Thymus (tissue), 11 donors: ENCODE measurements around the gene RHOC. TPM values are rescaled to one million over a fixed set of nuclear protein-coding genes. Genes with fewer than 3 reads are reported as not detected.

Source experiments
- DNase-seq, 9 donors: peaks; one replicate each; pipeline ENCODE4 v3.0.0-alpha.2; 2013; ENCODE audit warnings: low spot score in 9 of 9, low read depth in 6 of 9, missing footprints in 1 of 9
- H3K27ac ChIP-seq, 2 donors: one replicate each; pipeline ENCODE4 v1.5.1; 2013; ENCODE audit warnings: control low read depth in 1 of 2, low read depth in 1 of 2, low read length in 1 of 2, mild to moderate bottlenecking in 1 of 2, moderate library complexity in 1 of 2
- H3K27me3 ChIP-seq, 2 donors: one replicate each; pipeline ENCODE4 v1.5.1; 2013; ENCODE audit warnings: low read length in 1 of 2; ENCODE audit not compliant: control insufficient read depth in 2 of 2, insufficient read depth in 1 of 2
- H3K36me3 ChIP-seq, 2 donors: one replicate each; pipeline ENCODE4 v1.5.1; 2013; ENCODE audit warnings: low read length in 1 of 2, mild to moderate bottlenecking in 1 of 2, moderate library complexity in 1 of 2; ENCODE audit not compliant: control insufficient read depth in 2 of 2, insufficient read depth in 2 of 2
- H3K4me1 ChIP-seq, 2 donors: one replicate each; pipeline ENCODE4 v1.5.1; 2013; ENCODE audit warnings: low read length in 2 of 2; ENCODE audit not compliant: control insufficient read depth in 2 of 2, insufficient read depth in 2 of 2
- H3K4me3 ChIP-seq, 2 donors: one replicate each; pipeline ENCODE4 v1.5.1; 2013; ENCODE audit warnings: low read length in 2 of 2, control low read depth in 1 of 2, mild to moderate bottlenecking in 1 of 2
- H3K9me3 ChIP-seq, 2 donors: one replicate each; pipeline ENCODE4 v1.5.1; 2013; ENCODE audit warnings: low read length in 1 of 2, mild to moderate bottlenecking in 1 of 2; ENCODE audit not compliant: control insufficient read depth in 2 of 2, insufficient read depth in 1 of 2
- WGBS: extraction: QIAGEN DNeasy Blood & Tissue Kit; methylation state at CpG from one replicate; pipeline ENCODE4 v1.1.7; 2013; 5-methylcytosine and 5-hydroxymethylcytosine counted together
- polyA plus RNA-seq: library from polyadenylated mRNA; stranded (reverse); fragments of 200-250 nt; gene quantifications from one replicate; pipeline ENCODE4 v1.2.3, GENCODE V29; 2013
- total RNA-seq: library from RNA; stranded (reverse); fragments of 120-200 nt; gene quantifications from one replicate; pipeline ENCODE4 v1.2.4, GENCODE V29; 2013
- donor health status: healthy.

The RHOC gene
- total and polyA plus RNA-seq, 2 donors: 78.2 to 227 TPM

DNA sequence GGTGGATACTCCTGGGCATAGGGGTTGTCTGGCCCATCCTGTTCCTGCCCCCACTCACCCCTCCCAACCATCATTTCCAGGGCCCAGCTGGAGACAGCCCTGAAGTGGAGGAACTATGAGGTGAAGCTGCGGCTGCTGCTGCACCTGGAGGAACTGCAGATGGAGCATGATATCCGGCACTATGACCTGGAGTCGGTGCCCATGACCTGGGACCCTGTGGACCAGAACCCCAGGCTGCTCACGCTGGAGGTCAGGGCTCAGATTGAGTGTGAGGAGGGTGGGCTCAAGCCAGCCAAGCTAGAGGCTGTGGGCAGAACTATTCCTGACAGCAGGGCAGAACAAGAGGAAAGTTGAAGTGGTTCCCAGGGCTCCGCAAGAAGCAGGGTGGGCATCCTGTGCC, 14.2 kb downstream of the RHOC start:
- 97% methylated on average over 5 of the region's 5 CpGs for WGBS
- Histone ChIP-seq H3K4me1 (peaks cover 0 to 8% of the 10 kb centered on the region in 2 donors), H3K27me3 (no peaks in the 10 kb centered on the region), H3K36me3 (peaks cover 57 to 66% of the 10 kb centered on the region in 2 donors), H3K9me3 (no peaks in the 10 kb centered on the region), H3K4me3 (no peak overlapping the region), H3K27ac (no peak overlapping the region)
- no peak for DNase-seq

DNA sequence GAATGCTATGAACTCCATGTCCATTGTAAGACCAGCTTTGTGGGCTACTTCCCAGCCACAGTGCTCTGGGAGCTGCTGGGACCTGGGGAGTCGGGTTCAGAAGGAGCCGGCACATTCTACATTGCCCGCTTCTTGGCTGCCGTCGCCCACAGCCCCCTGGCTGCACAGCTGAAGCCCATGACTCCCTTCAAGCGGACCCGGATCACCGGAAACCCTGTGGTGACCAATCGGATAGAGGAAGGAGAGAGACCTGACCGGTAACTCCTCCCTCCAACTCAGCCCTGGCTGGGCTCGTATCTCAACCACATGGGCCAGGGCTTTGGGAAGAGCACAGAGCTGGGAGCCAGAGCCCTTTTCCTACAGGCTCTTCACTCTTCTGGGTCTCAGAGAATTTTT, 17.1 kb downstream of the RHOC start:
- H3K4me1 ChIP-seq: peaks cover 0 to 15% of the 10 kb centered on the region in 2 donors
- WGBS: 98% methylated on average over 11 of the region's 11 CpGs
- H3K9me3 ChIP-seq: no peaks in the 10 kb centered on the region
- H3K4me3 ChIP-seq: no peak overlapping the region
- no peak for DNase-seq
- no peaks in the 10 kb centered on the region for H3K27me3 ChIP-seq
- H3K36me3 ChIP-seq: peaks cover 39 to 44% of the 10 kb centered on the region in 2 donors
- peak overlapping the region; percentile 62 to 85 for H3K27ac ChIP-seq

DNA sequence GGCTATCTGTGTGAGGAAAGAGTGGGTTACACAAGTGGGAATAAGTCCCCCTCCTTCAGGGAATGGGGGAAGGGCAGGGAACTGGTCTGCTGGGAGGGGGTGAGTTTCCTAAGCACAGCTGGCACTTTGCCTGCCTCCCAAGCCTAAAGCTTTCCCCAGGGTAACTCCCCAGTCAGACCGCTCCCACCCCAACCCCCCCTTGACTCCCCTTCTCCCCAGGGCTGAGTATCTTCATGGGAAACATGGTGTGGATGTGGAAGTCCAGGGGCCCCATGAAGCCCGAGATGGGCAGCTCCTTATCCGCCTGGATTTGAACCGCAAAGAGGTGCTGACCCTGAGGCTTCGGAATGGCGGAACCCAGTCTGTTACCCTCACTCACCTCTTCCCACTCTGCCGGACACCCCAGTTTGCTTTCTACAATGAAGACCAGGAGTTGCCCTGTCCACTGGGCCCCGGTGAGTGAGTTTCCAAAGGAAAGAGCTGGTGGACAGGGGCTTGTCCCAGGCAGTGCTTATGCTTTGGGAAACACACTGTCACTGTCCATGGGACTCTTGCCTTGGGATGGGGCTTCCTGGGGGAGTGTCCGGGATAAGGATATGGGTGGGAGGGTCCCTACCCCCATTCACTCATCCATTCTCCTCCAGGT, 17.6 kb downstream of the RHOC start:
- WGBS: 93% methylated on average over 9 of the region's 9 CpGs
- Histone ChIP-seq H3K27me3 (no peaks in the 10 kb centered on the region), H3K36me3 (peaks cover 38% of the 10 kb centered on the region in 2 donors), H3K4me1 (peaks cover 0 to 15% of the 10 kb centered on the region in 2 donors), H3K4me3 (no peak overlapping the region), H3K9me3 (no peaks in the 10 kb centered on the region), H3K27ac (peak overlapping the region; percentile 62 to 85)
- no peak for DNase-seq

DNA sequence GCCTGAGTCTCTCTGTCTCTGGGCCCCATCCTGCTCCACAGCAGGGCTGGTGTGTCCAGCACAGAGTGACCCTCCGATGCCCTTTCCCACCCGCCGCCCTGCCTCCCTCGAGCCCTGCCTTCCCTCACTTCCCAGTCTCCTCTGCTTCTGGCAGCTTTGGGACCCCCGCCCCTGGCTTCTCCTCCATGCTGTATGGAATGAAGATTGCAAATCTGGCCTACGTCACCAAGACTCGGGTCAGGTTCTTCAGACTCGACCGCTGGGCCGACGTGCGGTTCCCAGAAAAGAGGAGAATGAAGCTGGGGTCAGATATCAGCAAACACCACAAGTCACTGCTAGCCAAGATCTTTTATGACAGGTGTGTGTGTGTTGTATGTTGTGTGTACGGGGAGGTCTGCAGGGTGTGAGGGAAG, 18.1 kb downstream of the RHOC start:
- Histone ChIP-seq H3K4me3 (no peak overlapping the region), H3K27ac (peak overlapping the region; percentile 85), H3K4me1 (peaks cover 0 to 15% of the 10 kb centered on the region in 2 donors), H3K36me3 (peaks cover 33 to 34% of the 10 kb centered on the region in 2 donors), H3K9me3 (no peaks in the 10 kb centered on the region), H3K27me3 (no peaks in the 10 kb centered on the region)
- whole genome bisulfite sequencing: 91% methylated on average over 13 of the region's 13 CpGs
- DNase-seq: no peak

DNA sequence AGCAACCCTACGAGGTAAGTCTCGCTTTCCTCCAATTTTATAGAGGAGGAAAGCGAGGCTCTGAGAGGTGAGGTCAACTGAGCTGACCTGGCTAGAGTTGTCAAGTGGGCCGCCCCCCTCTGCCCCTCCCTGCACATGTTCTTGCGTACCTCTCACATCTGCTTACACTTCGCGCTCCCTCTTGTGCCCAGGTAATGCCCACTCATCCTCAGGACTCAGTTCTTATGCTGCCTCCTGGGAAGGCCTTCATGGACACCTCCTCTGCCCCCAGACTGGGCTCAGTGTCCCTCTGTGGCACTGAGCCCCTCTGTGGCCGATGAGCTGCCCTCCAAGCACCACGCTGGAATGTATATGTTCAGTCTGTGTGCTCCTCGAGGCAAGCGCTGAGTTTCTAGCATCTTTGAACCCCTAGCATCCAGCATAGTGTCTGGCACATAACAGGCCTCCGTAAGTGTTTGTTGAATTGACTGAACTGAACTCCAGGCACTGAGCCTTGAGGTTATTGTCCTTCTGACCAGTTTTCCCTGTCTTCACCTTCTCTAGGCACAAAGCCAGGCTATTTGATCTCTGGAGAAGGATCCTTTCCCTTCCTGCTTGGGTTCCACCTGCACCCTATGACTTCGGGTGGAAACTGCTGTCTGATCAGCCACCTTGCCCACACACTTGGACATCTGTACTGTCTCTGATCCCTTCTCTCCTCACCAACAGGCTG, 19.0 kb downstream of the RHOC start:
- Histone ChIP-seq H3K36me3 (peaks cover 26 to 28% of the 10 kb centered on the region in 2 donors), H3K4me3 (no peak overlapping the region), H3K9me3 (no peaks in the 10 kb centered on the region), H3K4me1 (peaks cover 0 to 15% of the 10 kb centered on the region in 2 donors), H3K27me3 (no peaks in the 10 kb centered on the region), H3K27ac (peak overlapping the region; percentile 85)
- whole genome bisulfite sequencing: 94% methylated on average over 13 of the region's 13 CpGs
- DNase-seq: no peak

DNA sequence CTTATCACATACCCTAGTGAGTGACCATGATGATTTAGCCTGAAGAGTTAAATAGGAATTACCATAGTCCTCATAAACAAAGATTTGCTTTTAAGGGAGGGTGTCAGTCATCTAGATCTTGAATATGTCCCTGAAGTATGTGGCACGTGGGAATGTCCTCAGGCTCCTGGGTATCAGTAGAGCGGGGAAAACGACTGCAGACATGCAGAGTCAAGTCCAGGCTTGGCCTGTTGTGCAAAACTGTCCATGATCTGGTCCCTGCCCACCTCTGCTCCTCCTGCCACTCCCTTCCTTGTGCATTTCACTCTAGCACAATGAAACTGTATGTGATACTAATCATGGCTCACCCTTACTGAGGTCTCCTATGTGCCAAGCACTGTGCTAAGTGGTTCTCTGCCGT, 19.6 kb downstream of the RHOC start:
- no peak for DNase-seq
- peaks cover 21 to 23% of the 10 kb centered on the region in 2 donors for H3K36me3 ChIP-seq
- H3K9me3 ChIP-seq: no peaks in the 10 kb centered on the region
- no peaks in the 10 kb centered on the region for H3K27me3 ChIP-seq
- no peak overlapping the region for H3K4me3 ChIP-seq
- 95% methylated on average over 4 of the region's 4 CpGs for WGBS
- peaks cover 0 to 15% of the 10 kb centered on the region in 2 donors for H3K4me1 ChIP-seq
- H3K27ac ChIP-seq: peak overlapping the region; percentile 69 to 85

DNA sequence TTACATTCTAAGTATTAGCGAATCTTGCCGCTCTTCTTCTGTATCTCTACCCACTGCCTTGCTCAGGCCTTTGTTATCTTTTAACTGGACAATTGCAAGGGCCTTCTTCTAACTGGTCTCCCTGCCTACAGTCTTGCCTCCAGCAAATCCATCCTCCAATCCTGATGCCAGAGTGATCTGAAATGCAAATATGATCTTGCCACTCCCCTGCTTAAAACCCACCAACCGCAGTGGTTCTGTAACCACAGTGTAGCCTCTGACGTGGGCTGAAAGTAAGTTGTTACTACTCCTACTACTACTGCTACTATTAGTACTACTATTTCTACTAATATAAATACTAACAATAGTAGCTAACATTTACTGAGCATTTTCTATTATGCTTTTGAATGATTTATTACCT, 20.1 kb downstream of the RHOC start:
- 94% methylated on average over 4 of the region's 4 CpGs for WGBS
- H3K9me3 ChIP-seq: no peaks in the 10 kb centered on the region
- no peak overlapping the region for H3K27ac ChIP-seq

DNA sequence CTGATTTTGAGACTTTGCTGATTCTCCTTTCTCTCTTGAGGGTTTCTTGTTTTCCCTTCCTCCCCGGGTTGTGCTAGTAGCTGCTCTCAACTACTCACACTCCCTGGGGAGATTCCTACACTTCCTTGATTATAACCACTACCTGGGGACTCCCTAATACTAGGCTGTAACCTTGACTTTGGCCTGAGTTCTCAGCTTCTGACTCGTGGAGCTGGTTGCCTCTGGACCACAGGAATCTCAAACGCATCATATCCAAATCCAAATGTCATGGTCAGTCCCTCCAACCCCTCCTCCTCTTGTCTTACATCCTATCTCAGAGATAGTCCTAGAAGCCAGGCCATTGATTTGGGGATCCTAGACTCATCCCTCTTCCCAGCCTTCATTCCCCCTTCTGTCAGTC, 20.5 kb downstream of the RHOC start:
- Histone ChIP-seq H3K27me3 (no peaks in the 10 kb centered on the region), H3K9me3 (no peaks in the 10 kb centered on the region), H3K36me3 (peaks cover 13 to 14% of the 10 kb centered on the region in 2 donors), H3K4me3 (no peak overlapping the region), H3K27ac (no peak overlapping the region), H3K4me1 (peaks cover 0 to 15% of the 10 kb centered on the region in 2 donors)
- no peak for DNase-seq
- 95% methylated on average over 3 of the region's 3 CpGs for WGBS

More for the DNA sequence above, 20.1 kb downstream of the RHOC start:
- Histone ChIP-seq H3K36me3 (peaks cover 17 to 18% of the 10 kb centered on the region in 2 donors), H3K27me3 (no peaks in the 10 kb centered on the region), H3K4me1 (peaks cover 0 to 15% of the 10 kb centered on the region in 2 donors), H3K4me3 (no peak overlapping the region)
- DNase-seq: no peak

DNA sequence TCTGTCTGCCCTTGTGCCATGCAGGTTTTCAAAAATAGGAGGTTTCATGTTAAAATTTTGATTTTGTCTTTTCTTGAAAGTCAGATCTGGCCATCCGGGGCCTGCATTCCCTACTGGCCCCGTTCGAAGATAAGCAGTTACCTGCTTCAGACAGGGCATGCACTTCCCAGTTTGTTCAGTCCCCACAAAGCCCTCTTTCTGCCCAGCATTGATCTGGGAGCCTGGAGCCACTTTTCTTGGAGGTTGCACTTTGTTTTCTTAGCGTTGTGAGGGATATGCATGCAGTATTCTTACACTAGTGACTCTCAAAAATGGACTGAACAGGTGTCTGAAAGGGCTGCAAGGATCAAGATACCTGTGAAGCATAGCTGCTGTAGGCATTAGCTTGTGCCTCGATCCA, 21.0 kb downstream of the RHOC start:
- Histone ChIP-seq H3K4me3 (no peak overlapping the region), H3K27me3 (no peaks in the 10 kb centered on the region), H3K27ac (no peak overlapping the region), H3K36me3 (peaks cover 12 to 14% of the 10 kb centered on the region in 2 donors), H3K9me3 (no peaks in the 10 kb centered on the region), H3K4me1 (peaks cover 0 to 15% of the 10 kb centered on the region in 2 donors)
- WGBS: 96% methylated on average over 5 of the region's 5 CpGs
- no peak for DNase-seq
